EH (cell line): Measurements from ENCODE around the gene SAMD9L.
"Not testable (repeated sequence)": the region's sequence is repeated elsewhere in the genome, so short reads cannot be mapped to it uniquely, and the experiment has no call there.

Source experiments
- DNase-seq: peaks from one replicate; pipeline ENCODE4 v3.0.0-alpha.2; 2015; ENCODE audit warnings: low read depth

Gene SAMD9L

DNA sequence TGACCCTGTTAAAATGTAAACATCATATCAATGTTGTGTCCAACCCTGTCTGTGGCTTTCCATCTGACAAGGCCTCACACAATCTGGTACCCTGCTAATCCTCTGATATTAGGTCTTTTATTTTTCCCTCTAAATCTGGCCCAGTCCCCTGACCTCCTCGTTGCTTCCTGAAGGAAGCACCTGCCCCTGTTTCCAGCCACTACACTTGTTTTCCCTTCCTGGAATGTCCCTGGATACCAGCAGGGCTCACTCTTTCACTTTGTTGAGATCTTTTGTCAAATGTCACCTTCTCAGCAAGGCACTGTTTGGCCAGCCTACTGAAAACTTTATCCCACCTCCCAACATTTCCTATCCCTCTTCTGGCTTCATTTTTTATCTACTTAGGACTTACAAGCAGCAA, 2.1 kb downstream of the SAMD9L start:
- DNase-seq: no peak

DNA sequence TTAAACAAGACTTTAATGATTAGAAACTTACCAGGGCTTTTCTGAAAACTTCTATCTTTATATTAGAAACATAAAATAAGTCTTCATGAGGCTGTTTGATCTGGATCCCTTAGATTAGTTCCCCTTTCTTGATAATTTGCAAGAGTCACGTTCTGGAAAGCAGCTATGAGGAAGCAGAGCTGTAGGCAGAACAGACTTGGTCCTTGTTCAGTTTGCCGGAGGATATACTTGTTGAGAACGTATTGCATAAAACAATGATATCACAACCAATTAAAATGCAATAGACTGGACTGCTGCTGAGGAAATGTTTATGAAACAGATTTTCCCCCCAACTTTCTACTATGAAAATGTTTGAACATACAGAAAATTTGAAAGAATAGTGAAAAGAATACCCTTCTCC, 2.8 kb downstream of the SAMD9L start:
- DNase-seq: no peak

DNA sequence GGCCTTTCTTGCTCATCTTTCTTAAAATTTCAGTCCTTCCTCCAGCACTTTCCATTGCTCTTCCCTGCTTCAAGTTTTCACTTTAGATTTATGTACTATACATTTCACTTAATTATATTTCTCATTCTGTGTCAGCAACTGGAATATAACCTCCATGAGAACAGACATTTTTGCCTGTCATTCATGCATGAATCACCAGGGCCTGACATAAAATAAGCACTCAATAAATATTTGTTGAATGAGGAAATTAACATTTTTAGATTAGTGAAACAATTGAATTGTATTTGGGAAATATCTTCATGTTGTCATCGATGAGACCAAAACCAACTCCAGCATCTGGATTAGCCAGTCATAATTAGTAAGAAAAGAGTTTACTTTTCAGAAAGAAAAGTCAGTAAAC, 6.1 kb downstream of the SAMD9L start:
- peak; percentile 72 for DNase-seq

GRCh38 chr7:93140582-93141191, 7.5 kb downstream of the SAMD9L start:
- no peak for DNase-seq

- DNase-seq: no peak
Measured at GRCh38 chr7:93138576-93138975, 9.6 kb downstream of the SAMD9L start.

DNA sequence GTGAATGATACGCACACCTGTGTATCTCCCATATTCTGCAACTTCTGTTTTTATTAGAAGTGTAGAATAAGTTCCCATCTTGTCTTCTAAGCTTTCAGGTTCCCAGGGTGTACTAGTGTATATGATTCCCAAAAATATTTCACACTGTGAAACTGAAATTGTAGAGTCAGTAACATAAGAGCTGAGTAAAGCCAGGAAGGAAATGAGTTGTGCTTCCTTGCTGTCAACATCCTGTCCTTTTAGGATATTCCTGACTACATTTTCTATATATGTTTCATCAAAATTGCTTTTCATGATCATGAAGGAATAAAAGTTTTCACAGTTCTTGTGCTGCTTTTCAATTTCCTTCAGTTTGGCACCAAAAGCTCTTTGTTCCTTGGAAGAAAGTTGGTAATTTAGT, 15.2 kb downstream of the SAMD9L start:
- no peak for DNase-seq

GRCh38 chr7:93132216-93132615, 16.0 kb downstream of the SAMD9L start:
- DNase-seq: no peak

DNA sequence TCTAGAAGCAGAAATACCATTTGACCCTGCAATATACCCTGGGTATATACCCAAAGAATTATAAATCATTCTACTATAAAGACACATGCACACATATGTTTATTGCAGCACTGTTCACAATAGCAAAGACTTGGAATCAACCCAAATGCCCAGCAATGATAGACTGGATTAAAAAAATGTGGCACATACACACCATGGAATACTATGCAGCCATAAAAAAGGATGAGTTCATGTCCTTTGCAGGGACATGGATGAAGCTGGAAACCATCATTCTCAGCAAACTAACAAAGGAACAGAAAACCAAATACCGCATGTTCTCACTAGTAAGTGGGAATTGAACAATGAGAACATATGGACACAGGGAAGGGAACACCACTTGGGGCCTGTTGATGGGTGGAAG, 21.2 kb downstream of the SAMD9L start:
- DNase-seq: not testable (repeated sequence)

DNA sequence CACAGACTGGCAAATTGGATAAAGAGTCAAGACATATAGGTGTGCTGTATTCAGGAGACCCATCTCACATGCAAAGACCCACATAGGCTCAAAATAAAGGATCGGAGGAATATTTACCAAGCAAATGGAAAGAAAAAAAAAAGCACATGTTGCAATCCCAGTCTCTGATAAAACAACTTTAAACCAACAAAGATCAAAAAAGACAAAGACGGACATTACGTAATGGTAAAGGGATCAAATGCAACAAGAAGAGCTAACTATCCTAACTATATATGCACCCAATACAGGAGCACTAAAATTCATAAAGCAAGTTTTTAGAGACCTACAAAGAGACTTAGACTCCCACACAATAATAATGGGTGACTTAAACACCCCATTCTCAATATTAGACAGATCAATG, 24.7 kb downstream of the SAMD9L start:
- not testable (repeated sequence) for DNase-seq

GRCh38 chr7:93120592-93121549, 27.3 kb downstream of the SAMD9L start:
- DNase-seq: no peak

- DNase-seq: peak; percentile 94
Measured at GRCh38 chr7:93119191-93119905, 28.8 kb downstream of the SAMD9L start.

GRCh38 chr7:93117852-93118530, 30.2 kb downstream of the SAMD9L start, which contains the start of gene SAMD9:
TSS of gene SAMD9 (minus strand) at chr7:93117979. CDS start at chr7:93106097, 11,882 bp downstream.
- peak; percentile 87 for DNase-seq

- no peak for DNase-seq
Measured at GRCh38 chr7:93117327-93117726, 30.9 kb downstream of the SAMD9L start.

DNA sequence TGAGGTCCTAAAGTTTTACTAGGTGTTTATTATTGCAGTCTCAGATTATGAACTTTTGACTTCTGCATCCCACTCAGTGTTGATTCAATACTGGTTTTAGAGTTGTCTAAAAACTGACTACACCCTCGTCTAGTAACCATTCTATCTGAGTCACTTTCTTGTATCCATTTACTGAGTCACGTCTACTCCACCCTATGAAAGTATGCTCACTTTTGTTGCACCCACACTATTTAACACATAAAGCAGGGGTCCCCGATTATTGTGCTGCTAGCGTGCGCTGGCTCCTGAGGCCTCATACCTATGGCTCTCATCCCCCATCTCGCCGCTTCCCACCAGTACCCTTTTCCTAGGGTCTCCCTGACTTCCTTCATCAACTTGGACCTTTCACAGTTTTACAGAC, 32.4 kb downstream of the SAMD9L start:
- peak; percentile 78 for DNase-seq

- DNase-seq: no peak
Measured at GRCh38 chr7:93108003-93108402, 40.2 kb downstream of the SAMD9L start.

- no peak for DNase-seq
Measured at GRCh38 chr7:93097388-93097787, 50.8 kb downstream of the SAMD9L start.

GRCh38 chr7:93092757-93093370, 55.3 kb downstream of the SAMD9L start:
- peak; percentile 71 for DNase-seq
